Lower leg skin (tissue), 4 donors: Measurements from ENCODE around the gene NEDD9. TPM values are rescaled to one million over a fixed set of nuclear protein-coding genes. Genes with fewer than 3 reads are reported as not detected.

Experiments used
- DNase-seq, 2 donors: peaks; one replicate each; pipeline ENCODE4 v3.0.0-alpha.2; 2019; ENCODE audit warnings: low spot score in 2 of 2
- H3K4me3 ChIP-seq: fragments of 200-600 bp; sonication (generic); 2 replicates; pipeline ENCODE4 v1.5.1; 2017; ENCODE audit warnings: mild to moderate bottlenecking, low read depth; ENCODE audit not compliant: poor library complexity, severe bottlenecking
- CTCF ChIP-seq, 3 donors: fragments of 450-650 bp; IDR thresholded peaks; one replicate each; pipeline ENCODE4 v1.5.1; 2016; ENCODE audit warnings: antibody characterized with exemption in 3 of 3, mild to moderate bottlenecking in 3 of 3, moderate library complexity in 2 of 3
- POLR2A ChIP-seq, 2 donors: fragments of 450-650 bp; IDR thresholded peaks; one replicate each; pipeline ENCODE4 v1.6.1; 2016 to 2017; ENCODE audit warnings: antibody characterized with exemption in 2 of 2, mild to moderate bottlenecking in 1 of 2, moderate library complexity in 1 of 2
- WGBS, 2 donors: methylation state at CpG; one replicate each; pipeline ENCODE4 v1.1.5; 2018; 5-methylcytosine and 5-hydroxymethylcytosine counted together
- intact Hi-C: fragments of 100-400 bp; cut with DNase I; formaldehyde crosslinking; loops from one replicate; pipeline ENCODE4 v1.15.0; 2023; ENCODE audit warnings: low total_unique reads
- total RNA-seq, 4 donors: library from RNA; depleted of rRNA; stranded (reverse); fragments of >200 nt; gene quantifications; one replicate each; pipeline ENCODE4 v1.1.0, GENCODE V29; 2016

NEDD9 gene
- total RNA-seq, 4 donors from 2014 or later, result 26.8 to 46.0 (median 32.6) TPM

GRCh38 chr6:11207199-11207968, 25.1 kb downstream of the NEDD9 start:
- WGBS, 2 donors, result 47 to 51% methylated on average over 5 of the region's 5 CpGs
- peak in 1 of 2 donors; percentile 85 for DNase-seq
- peak in 1 of 3 donors; percentile 97 for TF ChIP-seq CTCF (IDR thresholded peaks at IDR 0.05)
- no peak for TF ChIP-seq POLR2A (IDR thresholded peaks at IDR 0.05)
- H3K4me3 ChIP-seq, result no peak overlapping the region
- intact Hi-C loops, result no loop called here

- intact Hi-C loops, result no loop called here
- H3K4me3 ChIP-seq, result no peak overlapping the region
- DNase-seq, result no peak
- WGBS, 2 donors, result 34 to 43% methylated on average over 3 of the region's 3 CpGs
- TF ChIP-seq CTCF (IDR thresholded peaks at IDR 0.05) (no peak), POLR2A (IDR thresholded peaks at IDR 0.05) (no peak)
Measured at GRCh38 chr6:11206576-11206975, 25.9 kb downstream of the NEDD9 start.

GRCh38 chr6:11204794-11205366, 27.6 kb downstream of the NEDD9 start:
- 80 to 86% methylated on average over 5 of the region's 5 CpGs for WGBS, 2 donors
- no peak overlapping the region for H3K4me3 ChIP-seq
- intact Hi-C loops, result no loop called here
- DNase-seq, result no peak
- no peak for TF ChIP-seq POLR2A (IDR thresholded peaks at IDR 0.05)
- TF ChIP-seq CTCF (IDR thresholded peaks at IDR 0.05), result no peak

- TF ChIP-seq CTCF (IDR thresholded peaks at IDR 0.05) (no peak), POLR2A (IDR thresholded peaks at IDR 0.05) (no peak)
- intact Hi-C loops, result no loop called here
- no peak overlapping the region for H3K4me3 ChIP-seq
- no peak for DNase-seq
- 94 to 96% methylated on average over 4 of the region's 4 CpGs for WGBS, 2 donors
Measured at GRCh38 chr6:11204005-11204399, 28.5 kb downstream of the NEDD9 start.

- no peak for DNase-seq
- TF ChIP-seq CTCF (IDR thresholded peaks at IDR 0.05), result no peak
- intact Hi-C loops, result no loop called here
- no peak overlapping the region for H3K4me3 ChIP-seq
- WGBS, 2 donors, result 78 to 82% methylated on average over 6 of the region's 6 CpGs
Measured at GRCh38 chr6:11203306-11204004, 29.0 kb downstream of the NEDD9 start.
